Measurements from ENCODE around the gene ADGRL1. TPM values are rescaled to one million over a fixed set of nuclear protein-coding genes. Genes with fewer than 3 reads are reported as not detected.
"Not testable (repeated sequence)": the region's sequence is repeated elsewhere in the genome, so short reads cannot be mapped to it uniquely, and the experiment has no call there.

Gene ADGRL1
- total RNA-seq, 1 experiment from 2014 or later, result 9.4 TPM

GRCh38 chr19:14186684-14187083 lies 19.3 kb downstream of the ADGRL1 start:
- DNase-seq; H3K9me3 ChIP-seq (replicated peaks); H3K27ac ChIP-seq; H3K4me3 ChIP-seq; H3K27me3 ChIP-seq; H3K36me3 ChIP-seq; H3K4me1 ChIP-seq: not testable (repeated sequence)

DNA sequence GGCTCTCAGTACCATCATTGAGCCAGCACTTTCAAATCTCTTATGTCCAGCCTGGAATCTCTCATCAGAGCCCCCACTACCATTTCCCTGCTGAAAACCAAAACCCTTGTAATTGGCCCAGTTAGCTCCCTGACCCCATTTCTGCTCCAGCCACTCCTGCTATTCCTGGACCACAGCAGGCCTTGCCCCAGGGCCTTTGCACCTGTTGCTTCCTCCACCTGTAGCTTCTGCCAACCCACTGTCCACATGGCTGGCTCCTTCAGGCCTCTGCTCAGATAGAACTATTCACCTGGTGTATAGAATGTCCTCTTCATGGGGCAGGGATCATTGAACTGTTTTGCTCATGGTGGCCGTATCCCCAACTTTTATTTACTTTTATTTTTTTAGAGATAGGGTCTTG lies 20.3 kb downstream of the ADGRL1 start:
- not testable (repeated sequence) for H3K4me1 ChIP-seq; H3K27ac ChIP-seq; H3K4me3 ChIP-seq; DNase-seq; H3K9me3 ChIP-seq (replicated peaks); H3K27me3 ChIP-seq; H3K36me3 ChIP-seq

GRCh38 chr19:14185158-14185557 lies 20.8 kb downstream of the ADGRL1 start:
- Histone ChIP-seq H3K27me3 (no peaks in the 10 kb centered on the region), H3K4me3 (no peak overlapping the region), H3K36me3 (no peaks in the 10 kb centered on the region), H3K9me3 (replicated peaks) (no peaks in the 10 kb centered on the region), H3K4me1 (no peaks in the 10 kb centered on the region), H3K27ac (no peak overlapping the region)
- no peak for DNase-seq

GRCh38 chr19:14183741-14184350 lies 22.1 kb downstream of the ADGRL1 start:
- Histone ChIP-seq H3K27ac (no peak overlapping the region), H3K4me1 (no peaks in the 10 kb centered on the region), H3K4me3 (no peak overlapping the region), H3K9me3 (replicated peaks) (no peaks in the 10 kb centered on the region), H3K27me3 (no peaks in the 10 kb centered on the region), H3K36me3 (no peaks in the 10 kb centered on the region)
- no peak for DNase-seq

- Histone ChIP-seq H3K4me3 (no peak overlapping the region), H3K27me3 (no peaks in the 10 kb centered on the region), H3K27ac (no peak overlapping the region), H3K4me1 (no peaks in the 10 kb centered on the region), H3K36me3 (no peaks in the 10 kb centered on the region), H3K9me3 (replicated peaks) (no peaks in the 10 kb centered on the region)
- DNase-seq, result no peak
These were observed 23.5 kb downstream of the ADGRL1 start for GRCh38 chr19:14182476-14182875.

- H3K9me3 ChIP-seq (replicated peaks), result no peaks in the 10 kb centered on the region
- DNase-seq, result no peak
These were observed 24.1 kb downstream of the ADGRL1 start for GRCh38 chr19:14181906-14182305.

DNA sequence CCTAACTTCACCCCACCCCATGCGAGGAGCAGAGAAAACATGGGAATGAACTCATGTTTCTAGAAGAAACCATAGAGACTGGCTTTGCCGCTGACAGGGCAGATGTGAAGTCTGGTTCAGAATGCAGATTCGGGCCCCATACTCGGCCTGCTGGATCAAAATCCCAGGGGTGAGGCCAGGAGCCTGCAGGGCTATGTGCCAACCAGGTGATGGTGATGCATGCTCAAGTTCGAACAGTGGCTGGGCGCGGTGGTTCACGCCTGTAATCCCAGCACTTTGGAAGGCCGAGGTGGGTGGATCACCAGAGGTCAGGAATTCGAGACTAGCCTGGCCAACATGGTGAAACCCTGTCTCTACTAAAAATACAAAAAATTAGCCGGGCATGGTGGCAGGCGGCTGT lies 24.8 kb downstream of the ADGRL1 start:
- not testable (repeated sequence) for H3K36me3 ChIP-seq; H3K9me3 ChIP-seq (replicated peaks); H3K4me1 ChIP-seq; H3K4me3 ChIP-seq; H3K27me3 ChIP-seq; H3K27ac ChIP-seq; DNase-seq

More at GRCh38 chr19:14181906-14182305, 24.1 kb downstream of the ADGRL1 start:
- no peaks in the 10 kb centered on the region for H3K36me3 ChIP-seq
- H3K27ac ChIP-seq, result no peak overlapping the region
- H3K27me3 ChIP-seq, result no peaks in the 10 kb centered on the region
- no peaks in the 10 kb centered on the region for H3K4me1 ChIP-seq
- H3K4me3 ChIP-seq, result no peak overlapping the region

GRCh38 chr19:14177496-14178074 lies 28.4 kb downstream of the ADGRL1 start:
- H3K9me3 ChIP-seq (replicated peaks), result no peaks in the 10 kb centered on the region
- H3K27me3 ChIP-seq, result no peaks in the 10 kb centered on the region
- H3K36me3 ChIP-seq, result no peaks in the 10 kb centered on the region
- no peak for DNase-seq
- no peak overlapping the region for H3K4me3 ChIP-seq
- H3K4me1 ChIP-seq, result no peaks in the 10 kb centered on the region
- H3K27ac ChIP-seq, result no peak overlapping the region

GRCh38 chr19:14175351-14175792 lies 30.6 kb downstream of the ADGRL1 start:
- DNase-seq, result no peak
- H3K27me3 ChIP-seq, result no peaks in the 10 kb centered on the region
- no peaks in the 10 kb centered on the region for H3K36me3 ChIP-seq
- no peak overlapping the region for H3K4me3 ChIP-seq
- H3K27ac ChIP-seq, result no peak overlapping the region
- H3K4me1 ChIP-seq, result no peaks in the 10 kb centered on the region
- no peaks in the 10 kb centered on the region for H3K9me3 ChIP-seq (replicated peaks)

DNA sequence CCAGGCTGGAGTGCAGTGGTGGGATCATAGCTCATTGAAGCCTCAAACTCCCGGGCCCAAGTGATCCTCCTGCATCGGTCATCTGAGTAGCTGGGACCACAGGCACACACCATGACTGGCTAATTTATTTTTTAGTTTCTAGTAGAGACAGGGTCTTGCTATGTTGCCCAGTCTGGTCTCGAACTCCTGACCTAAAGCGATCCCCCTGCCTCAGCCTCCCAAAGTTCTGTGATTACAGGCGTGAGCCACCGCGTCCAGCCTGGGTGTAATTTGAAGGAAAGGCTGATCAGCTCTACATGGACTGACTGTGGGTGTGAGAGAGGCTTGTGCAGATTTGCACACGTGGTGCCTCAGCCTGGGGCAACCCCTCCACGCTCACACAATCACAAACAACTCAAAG lies 31.1 kb downstream of the ADGRL1 start:
- Histone ChIP-seq H3K4me1 (no peaks in the 10 kb centered on the region), H3K27ac (no peak overlapping the region), H3K4me3 (no peak overlapping the region), H3K9me3 (replicated peaks) (no peaks in the 10 kb centered on the region), H3K36me3 (no peaks in the 10 kb centered on the region; the same call in 1 of the 2 replicates), H3K27me3 (no peaks in the 10 kb centered on the region)
- no peak for DNase-seq

GRCh38 chr19:14168993-14169392 lies 37.0 kb downstream of the ADGRL1 start:
- no peak overlapping the region for H3K4me3 ChIP-seq
- H3K27me3 ChIP-seq, result no peaks in the 10 kb centered on the region
- H3K9me3 ChIP-seq (replicated peaks), result no peaks in the 10 kb centered on the region
- no peak overlapping the region for H3K27ac ChIP-seq
- no peaks in the 10 kb centered on the region; the same call in 1 of the 2 replicates for H3K36me3 ChIP-seq
- DNase-seq, result no peak
- H3K4me1 ChIP-seq, result peaks cover 22% of the 10 kb centered on the region

DNA sequence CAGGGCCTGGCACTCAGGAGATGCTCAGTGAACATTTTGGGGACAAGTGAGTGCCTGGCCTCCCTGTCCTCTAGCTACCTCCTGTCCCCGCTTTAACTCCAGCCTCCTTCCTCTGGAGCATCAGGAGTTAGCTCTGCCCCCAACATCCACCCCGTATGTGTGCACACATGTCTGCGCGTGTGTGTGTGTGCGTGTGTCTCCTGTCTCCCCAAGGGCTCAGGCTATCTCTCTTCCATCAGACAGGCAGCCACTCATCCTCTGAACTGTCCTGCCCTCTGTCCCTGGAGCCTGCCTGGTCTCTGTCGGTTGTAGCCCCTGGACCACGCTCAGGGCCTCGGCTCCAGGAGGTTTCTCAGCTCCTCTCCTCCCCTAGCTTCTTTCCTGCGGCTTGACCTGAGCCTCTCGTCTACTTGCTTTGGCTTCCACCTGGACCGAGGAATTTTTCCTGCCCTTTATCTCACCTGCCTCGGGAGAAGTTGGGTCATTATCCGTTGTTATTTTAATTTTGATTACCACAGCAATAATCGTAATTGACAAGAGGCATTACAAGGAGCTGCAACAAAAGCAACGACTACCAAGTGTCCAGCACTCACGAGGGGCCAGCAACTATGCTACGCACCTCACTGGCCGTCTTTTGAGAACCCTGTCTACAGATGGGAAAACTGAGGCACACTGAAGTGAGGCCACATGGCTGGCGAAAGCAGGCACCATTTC lies 37.6 kb downstream of the ADGRL1 start:
- Histone ChIP-seq H3K36me3 (no peaks in the 10 kb centered on the region; the same call in 1 of the 2 replicates), H3K27ac (no peak overlapping the region), H3K27me3 (no peaks in the 10 kb centered on the region), H3K4me1 (peaks cover 22% of the 10 kb centered on the region), H3K9me3 (replicated peaks) (no peaks in the 10 kb centered on the region), H3K4me3 (no peak overlapping the region)
- no peak for DNase-seq

- no peak overlapping the region for H3K4me3 ChIP-seq
These were observed 38.3 kb downstream of the ADGRL1 start for GRCh38 chr19:14167576-14168138.

GRCh38 chr19:14166999-14167575 lies 38.9 kb downstream of the ADGRL1 start:
- H3K27me3 ChIP-seq, result no peaks in the 10 kb centered on the region
- DNase-seq, result no peak
- no peaks in the 10 kb centered on the region; the same call in 1 of the 2 replicates for H3K36me3 ChIP-seq
- no peaks in the 10 kb centered on the region for H3K9me3 ChIP-seq (replicated peaks)
- peaks cover 22% of the 10 kb centered on the region for H3K4me1 ChIP-seq
- no peak overlapping the region for H3K27ac ChIP-seq
- H3K4me3 ChIP-seq, result no peak overlapping the region

More at GRCh38 chr19:14167576-14168138, 38.3 kb downstream of the ADGRL1 start:
- Histone ChIP-seq H3K4me1 (peaks cover 22% of the 10 kb centered on the region), H3K27me3 (no peaks in the 10 kb centered on the region), H3K9me3 (replicated peaks) (no peaks in the 10 kb centered on the region), H3K27ac (no peak overlapping the region), H3K36me3 (no peaks in the 10 kb centered on the region; the same call in 1 of the 2 replicates)
- peak; percentile 38 to 42 for DNase-seq

Measured in SJCRH30 (cell line).